HG03571 (cell line): ENCODE measurements around the gene EVC2.

ENCODE experiments used
- ATAC-seq: cut with Tn5 transposase; IDR thresholded peaks from one replicate; pipeline ENCODE4 v1.9.1; 2021; ENCODE audit not compliant: unreplicated experiment

EVC2 gene, protein sequence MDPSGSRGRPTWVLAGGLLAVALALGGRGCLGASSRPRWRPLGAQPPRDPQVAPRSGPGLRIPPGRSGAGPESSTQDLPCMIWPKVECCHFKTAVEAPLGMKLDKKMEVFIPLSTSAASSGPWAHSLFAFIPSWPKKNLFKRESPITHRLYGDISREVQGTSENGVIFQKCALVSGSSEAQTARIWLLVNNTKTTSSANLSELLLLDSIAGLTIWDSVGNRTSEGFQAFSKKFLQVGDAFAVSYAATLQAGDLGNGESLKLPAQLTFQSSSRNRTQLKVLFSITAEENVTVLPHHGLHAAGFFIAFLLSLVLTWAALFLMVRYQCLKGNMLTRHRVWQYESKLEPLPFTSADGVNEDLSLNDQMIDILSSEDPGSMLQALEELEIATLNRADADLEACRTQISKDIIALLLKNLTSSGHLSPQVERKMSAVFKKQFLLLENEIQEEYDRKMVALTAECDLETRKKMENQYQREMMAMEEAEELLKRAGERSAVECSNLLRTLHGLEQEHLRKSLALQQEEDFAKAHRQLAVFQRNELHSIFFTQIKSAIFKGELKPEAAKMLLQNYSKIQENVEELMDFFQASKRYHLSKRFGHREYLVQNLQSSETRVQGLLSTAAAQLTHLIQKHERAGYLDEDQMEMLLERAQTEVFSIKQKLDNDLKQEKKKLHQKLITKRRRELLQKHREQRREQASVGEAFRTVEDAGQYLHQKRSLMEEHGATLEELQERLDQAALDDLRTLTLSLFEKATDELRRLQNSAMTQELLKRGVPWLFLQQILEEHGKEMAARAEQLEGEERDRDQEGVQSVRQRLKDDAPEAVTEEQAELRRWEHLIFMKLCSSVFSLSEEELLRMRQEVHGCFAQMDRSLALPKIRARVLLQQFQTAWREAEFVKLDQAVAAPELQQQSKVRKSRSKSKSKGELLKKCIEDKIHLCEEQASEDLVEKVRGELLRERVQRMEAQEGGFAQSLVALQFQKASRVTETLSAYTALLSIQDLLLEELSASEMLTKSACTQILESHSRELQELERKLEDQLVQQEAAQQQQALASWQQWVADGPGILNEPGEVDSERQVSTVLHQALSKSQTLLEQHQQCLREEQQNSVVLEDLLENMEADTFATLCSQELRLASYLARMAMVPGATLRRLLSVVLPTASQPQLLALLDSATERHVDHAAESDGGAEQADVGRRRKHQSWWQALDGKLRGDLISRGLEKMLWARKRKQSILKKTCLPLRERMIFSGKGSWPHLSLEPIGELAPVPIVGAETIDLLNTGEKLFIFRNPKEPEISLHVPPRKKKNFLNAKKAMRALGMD

DNA sequence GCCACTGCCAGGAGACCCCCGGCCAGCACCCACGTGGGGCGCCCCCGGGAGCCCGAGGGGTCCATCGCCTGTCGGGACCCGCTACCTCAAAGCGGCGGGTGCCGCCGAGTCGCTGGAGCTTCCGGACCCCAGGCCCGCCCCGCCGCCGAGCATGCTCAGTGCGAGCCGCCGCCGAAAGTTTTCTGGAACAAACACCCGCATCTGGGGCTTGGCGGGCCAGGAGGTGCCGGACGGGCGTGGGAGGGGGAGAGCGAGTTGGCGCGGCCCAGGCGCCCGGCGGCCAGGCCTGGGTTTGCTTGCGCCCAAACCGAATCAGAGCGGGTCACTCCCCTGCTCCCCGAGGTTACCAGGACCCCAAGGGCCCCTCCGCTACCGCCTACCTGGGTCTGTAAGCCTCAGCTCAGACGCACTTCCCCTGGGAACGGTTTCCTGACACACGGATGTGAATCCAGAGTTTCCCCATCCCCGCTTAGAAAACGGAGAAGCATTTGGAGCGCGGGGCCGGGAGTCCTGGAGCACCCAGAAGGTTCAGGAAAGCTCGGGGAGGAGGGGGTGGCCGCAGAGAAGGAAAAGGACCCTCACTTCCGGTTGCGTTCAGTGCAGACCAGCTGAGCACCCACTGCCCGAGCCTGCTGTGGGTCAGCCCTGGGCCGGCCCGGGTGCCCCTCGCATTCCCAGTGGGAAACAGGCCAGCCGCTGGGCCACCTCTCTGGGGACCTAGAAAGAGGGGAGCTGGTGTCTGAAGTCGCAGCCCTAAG lies at the start of gene EVC2:
Gene EVC2 (minus strand): TSS at position 111 of the 758 bp plus-strand sequence. CDS start 46 bp downstream, at position 65.
- ATAC-seq: peak; percentile 32

DNA sequence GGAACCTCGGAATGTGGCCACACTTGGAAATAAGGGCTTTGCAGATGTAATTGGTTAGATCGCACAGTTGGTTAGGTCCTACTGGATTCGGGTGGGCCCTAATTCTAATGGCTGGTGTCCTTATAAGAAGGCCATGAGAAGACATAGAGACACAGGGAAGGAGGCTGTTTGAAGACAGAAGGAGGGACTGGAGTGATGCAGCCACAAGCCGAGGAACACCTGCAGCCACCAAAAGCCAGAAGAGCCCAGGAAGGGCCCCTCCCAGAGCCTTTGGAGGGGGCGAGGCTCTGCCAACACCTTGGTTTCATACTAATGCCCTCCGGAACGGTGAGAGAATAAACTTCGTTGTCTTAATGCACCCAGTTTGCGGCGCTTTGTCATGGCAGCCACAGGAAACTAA lies 49.6 kb upstream of the EVC2 start:
- no peak for ATAC-seq

DNA sequence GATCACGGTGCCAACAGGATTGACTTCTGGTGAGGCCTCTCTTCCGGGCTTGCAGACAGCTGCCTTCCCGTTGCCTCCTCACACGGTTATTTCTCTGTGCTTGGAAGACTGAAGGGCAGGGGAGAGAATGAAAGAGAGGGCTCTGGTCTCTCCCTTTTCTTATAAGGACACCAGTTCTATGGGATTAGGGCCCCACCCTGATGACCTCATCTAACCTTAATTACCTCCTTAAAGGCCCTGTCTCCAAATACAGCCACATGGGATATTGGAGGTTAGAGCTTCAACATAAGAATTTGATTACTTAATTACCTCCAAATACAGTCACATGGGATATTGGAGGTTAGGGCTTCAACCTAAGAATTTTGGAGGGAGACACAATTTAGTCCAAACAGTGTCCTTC lies 49.2 kb upstream of the EVC2 start:
- no peak for ATAC-seq

DNA sequence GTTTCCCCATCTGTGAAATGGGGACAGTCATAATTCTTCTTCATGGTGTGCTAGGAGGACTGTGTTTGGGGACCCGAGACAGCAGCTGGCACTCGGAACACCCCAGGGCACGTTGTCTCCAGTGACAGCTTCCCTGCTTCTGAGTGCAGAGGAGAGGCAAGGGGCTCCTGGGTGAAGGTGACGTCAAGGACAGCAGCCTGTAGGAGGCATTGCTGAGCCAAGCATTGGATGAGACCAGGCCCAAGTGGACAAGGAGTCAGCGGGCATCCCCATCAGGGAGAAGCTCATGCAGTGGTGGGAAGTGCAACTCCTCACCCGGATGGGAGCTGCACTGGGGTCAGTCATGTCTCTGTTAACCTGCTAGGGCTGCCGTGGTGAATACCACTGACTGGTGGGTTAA lies 48.7 kb upstream of the EVC2 start:
- no peak for ATAC-seq

DNA sequence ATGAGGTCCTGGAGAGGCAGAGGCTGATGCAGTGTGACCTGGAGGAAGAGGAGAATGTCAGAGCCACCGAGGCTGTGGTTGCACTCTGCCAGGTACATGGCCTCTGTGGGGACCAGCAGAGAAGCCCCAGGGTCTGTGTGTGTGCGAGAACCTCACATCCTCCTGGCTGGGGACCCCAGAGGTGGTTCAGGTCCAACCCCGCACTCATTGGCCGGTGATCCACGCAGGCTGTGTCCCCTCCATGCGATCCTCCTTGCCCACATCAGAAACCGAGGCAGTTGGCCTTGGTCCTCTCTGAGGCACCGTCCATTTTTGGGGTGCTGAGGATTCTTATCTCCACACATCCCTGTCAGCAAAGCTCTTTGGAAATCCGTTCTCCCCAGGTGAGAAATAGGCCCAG lies 47.9 kb upstream of the EVC2 start:
- ATAC-seq: no peak

DNA sequence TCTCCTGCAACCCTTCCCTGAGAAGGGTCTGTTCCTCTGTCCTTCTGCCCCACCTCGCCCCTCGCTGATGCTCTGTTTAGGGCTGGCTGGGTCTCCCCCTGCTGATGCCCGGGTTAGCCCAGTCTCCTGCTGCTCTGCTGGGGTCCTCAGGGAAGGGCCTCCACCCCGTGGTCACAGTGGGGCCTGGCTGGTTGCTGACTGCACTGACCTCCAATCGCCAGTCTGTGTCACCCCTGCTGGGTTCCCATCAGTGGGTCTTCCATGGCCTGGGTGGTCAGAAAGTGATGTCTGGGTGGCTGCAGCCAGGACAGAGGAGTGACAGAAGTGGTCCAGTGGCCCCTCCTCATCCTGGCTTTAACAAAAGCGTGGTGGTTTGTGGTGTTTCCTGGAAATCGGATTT lies 47.3 kb upstream of the EVC2 start:
- no peak for ATAC-seq

DNA sequence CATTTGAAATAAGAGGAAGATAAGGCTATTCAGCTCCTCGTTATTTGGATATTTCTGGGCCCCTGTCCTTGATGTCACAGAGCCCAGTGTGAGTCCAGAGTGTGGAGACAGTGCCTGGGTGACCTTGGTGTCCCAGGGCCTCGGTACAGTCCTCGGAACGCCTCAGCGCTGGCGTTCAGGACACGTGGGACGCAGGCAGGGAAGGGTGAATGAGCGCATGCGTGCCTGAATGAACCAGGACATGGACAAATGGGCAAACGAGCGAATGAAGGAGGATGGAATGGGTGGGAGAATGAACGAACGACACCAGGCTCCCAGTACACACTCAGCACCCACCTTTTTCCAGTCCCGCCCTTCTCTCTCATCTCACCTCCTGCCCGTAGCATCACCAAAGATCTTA lies 46.8 kb upstream of the EVC2 start:
- ATAC-seq: no peak

DNA sequence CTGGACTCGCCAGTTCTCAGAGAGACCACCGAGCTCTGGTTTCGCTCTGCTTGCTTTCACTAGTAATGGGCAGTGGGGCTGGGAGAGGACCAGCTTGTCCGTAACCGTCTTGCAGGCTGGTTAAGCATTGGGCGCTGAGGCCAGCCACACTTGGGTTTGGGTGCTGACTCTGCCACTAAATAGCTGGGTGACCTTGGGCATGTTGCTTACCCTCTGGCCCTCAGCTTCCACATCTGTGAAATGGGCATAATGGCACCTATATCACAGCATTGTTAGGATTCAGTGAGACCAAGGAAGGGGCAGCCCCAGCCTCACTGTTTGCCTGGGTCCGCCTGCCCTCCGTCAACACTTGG lies 46.1 kb upstream of the EVC2 start:
- ATAC-seq: no peak

DNA sequence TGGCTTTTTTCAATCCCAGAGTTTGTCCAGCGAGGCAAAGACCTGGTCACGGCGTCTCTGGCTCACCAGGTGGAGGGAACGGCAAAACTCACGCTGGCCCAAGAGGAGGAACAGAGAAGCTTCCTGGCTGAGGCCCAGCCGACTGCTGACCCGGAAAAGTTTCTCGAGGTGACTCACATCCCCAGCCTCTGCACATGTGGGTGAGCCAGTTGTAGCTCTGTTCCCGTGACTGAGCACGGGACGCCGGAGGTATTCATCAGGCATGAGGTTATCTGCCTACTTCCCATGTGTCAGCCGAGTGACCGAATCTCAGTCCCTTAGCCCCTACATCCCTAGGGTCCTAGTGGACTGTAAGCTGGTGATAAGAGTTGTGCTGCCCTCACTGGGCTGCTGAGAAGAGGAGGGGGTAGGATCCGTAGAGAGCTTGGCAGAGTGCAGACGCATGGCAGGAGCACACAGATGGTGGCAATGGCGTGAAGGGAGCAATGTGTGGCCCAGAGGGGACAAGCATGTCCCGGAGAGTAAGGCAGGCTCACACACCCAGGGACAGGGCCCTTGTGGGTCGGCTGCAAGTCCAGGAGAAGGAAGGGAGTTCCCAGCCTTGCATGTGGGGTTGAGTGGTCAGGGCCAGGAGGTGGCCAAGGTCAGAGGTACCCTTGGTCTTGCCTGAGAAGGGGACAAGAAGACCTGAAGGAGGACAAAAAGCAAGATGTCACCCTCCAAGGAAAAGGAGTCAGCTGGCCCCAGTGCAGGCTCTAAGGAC lies 45.6 kb upstream of the EVC2 start:
- no peak for ATAC-seq

DNA sequence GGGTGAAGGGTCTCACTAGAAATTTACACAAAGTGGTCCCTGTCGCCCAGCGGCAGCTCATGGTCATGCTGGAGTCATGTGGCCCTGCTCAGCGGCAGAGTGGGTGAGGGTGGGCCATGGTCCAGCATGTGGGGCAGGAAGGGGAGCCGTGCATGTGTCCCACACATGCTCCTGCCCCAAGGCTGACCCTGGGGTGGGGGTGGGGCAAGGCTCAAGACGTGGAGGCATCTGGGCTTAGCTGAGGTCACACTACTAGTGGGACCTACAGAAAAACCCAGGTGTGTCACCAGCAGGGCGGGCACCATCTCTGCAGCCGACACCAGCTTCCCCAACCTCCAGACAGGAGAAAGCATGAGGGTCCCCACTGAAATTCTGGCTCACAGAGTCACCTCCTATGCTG lies 45.0 kb upstream of the EVC2 start:
- ATAC-seq: no peak

DNA sequence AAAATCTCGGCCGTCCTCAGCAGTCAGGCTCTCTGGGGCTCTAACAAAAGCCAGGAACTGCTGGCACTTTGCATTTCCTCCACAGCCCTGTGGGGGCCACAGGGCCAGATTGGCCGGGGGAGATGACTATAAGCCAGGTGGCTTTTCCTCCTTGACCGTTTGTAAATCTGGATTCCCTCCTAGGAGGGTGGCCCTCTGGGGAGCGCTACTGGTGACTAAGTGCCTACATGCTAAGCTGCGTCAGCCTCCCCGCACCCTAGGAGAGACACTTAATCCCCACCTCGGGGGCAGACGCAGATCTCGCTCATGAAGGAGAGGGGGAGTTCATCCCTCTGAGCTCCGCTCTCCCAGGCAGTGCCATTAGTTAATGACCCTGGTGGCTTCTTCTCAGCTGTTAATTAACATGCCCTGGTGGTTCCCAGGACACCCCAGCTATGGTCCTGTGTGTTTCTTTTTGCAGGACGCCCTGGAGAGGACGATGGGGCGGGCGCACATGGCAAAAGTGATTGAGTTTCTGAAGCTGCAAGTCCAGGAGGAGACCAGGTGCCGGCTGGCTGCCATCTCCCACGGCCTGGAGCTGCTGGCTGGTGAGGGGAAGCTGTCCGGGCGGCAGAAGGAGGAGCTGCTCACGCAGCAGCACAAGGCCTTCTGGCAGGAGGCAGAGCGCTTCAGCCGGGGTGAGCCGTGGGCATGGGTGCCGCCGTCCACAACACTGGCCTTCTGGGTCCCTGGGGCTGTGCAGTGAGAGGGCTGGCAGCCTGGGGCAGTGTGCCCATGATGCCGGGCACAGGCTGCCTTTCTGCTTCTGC lies 44.2 kb upstream of the EVC2 start:
- ATAC-seq: no peak

DNA sequence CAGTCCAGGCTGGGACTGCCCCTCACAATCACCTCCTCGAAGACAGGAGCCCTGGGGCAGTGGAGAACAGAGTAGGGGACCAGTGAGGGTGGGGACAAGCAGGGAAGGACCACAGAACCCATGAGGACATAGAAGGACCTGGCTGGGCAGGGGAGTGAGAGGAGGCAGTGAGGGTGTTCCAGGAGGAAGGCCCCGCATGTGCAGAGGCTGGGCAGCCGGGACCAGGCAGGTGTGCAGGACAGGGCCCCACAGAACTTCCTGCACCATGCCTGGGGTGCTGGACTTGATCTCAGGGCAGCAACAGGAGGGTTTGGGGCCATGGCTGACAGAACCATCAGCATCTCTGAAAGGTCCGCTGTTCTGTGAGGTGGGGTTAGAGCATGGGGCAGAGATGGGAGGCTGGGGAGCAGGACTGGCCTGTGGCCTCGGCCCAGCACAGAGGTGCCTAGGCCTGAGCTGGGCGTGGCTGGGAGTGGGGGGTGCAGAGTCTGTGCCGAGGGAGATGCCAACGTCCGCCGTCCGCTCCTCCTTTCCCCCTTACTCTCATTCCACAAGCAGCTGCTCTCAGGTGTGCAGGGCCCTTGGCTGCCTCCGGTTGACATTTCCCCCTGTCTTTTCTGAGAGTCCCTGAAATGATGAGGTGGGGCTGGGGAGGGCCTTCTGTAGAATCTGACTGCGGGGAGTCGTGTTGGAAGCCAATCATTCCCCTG lies 43.5 kb upstream of the EVC2 start:
- ATAC-seq: no peak

DNA sequence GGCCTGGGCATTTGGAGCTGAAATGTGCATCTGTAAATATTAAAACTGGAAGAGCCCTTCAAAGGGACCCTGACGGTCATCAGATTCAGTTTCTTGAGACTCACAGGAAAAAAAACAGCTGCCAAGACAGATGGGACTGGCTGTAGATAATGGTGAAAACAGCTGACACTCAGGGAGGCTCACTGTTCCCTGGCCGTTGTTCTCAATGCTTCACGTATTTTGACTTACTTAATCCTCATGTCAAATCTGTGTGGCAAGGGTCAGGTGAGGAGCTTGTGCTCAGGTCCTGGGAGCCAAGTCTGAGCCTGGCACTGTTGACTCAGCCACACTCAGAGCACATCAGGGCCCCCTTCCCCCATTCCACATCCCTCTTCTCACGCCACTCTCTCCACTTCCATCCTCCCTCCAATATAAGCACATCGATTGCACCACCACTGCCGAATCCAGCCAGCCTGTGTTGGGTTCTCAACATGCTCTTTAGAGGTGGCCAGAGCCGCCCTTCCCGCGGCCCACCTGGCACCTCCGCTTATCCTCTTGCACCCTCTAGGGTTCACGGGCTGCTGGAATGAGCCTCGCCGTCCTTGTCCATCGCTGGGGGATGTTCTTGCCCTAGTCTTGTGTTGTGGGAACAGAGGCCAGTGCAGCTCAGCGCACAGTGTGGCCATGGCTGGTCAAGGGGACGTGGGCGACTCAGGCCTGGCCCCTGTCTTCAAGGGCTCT lies 42.7 kb upstream of the EVC2 start:
- no peak for ATAC-seq

DNA sequence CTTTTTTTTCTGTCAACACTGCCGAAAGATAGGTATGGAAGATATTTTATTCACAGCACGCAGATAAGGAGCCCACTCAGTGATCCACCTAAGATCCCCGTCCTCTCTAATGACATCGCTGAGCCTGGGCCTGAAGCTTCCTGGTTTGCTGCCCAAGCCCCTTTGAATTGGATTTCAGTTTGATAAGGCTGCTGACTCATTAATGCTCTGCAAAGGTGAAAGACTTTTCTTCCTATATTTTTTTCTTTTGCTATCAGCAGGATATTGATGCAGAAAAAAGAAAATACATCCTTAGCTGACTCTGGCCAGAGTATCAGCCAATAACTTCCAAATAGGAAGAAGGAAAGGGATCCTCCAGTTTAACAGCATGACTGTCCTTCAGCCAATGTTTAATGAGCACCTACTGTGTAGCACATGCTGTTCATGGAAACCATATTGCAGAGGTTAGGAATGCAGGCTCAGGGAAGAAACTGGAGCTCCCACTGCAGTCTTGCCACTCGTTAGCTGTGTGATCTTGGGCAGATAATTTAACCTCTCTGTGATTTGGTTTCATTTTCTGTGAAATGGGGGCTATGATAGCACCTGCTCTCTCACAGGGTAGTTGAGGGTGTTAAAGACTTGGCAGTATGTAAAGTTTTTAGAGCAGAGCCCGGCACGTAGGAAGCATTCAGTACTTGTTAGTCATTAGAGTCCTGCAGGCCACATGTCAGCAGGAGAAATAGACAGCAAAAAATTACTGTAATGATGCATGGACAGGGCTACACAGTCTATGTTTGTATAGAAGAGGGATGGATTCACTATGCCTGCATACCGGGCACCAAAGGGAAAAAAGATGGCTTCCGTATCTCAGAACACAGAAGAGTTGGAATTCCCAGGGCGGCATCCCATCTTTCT lies 41.9 kb upstream of the EVC2 start:
- ATAC-seq: no peak

DNA sequence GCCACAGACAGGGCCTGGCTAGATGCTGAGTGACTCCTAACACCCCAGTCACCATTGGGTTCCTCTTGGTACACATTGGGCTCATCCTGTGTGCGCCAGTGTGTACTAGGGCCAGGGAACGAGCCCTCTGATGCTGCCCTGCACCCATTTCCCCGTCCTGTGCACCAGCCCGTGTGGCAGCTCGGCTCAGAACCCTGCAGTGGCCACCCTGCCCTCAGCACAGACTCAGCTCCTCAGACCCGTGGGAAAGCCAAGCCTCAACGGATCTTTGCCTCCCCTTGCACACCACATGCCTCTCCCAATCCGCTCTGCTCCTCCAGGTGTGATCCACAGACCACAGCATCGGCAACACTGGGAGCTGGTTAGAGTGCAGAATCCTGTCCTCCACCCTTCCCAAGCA lies 41.2 kb upstream of the EVC2 start:
- ATAC-seq: no peak

DNA sequence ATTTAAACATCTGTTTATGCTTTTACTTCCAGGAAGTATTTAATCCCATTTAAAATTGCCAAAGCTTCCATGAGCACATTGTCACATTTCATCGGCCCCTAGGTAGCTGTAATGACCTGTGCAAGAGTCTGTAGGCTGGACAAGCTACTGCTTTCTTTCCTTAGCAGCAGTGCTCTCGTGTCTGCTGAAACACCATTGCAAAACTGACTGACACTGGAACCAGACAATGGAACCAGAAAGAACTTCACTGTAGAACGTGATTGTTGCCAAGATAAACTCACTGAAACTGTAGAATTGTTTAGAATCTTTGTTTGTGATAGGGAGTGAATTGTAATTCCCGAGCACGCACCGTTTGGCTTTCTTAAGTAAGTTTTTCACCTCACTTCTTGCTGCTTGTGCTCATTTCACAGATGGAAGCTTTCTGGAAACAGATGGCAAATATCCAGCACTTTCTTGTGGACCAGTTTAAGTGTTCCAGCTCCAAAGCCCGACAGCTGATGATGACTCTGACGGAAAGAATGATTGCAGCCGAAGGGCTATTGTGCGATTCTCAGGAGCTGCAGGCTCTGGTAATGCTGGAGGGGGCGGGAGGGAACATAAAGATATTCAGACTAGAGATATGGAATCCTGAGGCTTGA lies 39.5 kb upstream of the EVC2 start:
- ATAC-seq: no peak
